ENCODE results near the gene UCN2.

UCN2 gene

GRCh38 chr3:48572517-48572916 is 8.9 kb upstream of the UCN2 start:
- no peak overlapping the region for H2AFZ ChIP-seq (ENCODE audit: low read length)
- TF ChIP-seq EZH2phosphoT487 (IDR thresholded peaks at IDR 0.05; ENCODE audit: borderline replicate concordance) (no peak), CTCF (conservative IDR thresholded peaks at IDR 0.05; ENCODE audit: low read length) (no peak)
- H3K4me3 ChIP-seq (ENCODE audit: low read length, poor library complexity, severe bottlenecking): no peak overlapping the region
- H3K9me2 ChIP-seq (replicated peaks; ENCODE audit: low read depth, low read length): no peaks in the 10 kb centered on the region
- H3K79me2 ChIP-seq (ENCODE audit: insufficient read depth, low read length): no peaks in the 10 kb centered on the region
- no peaks in the 10 kb centered on the region for H3K4me1 ChIP-seq (ENCODE audit: insufficient read depth, low read length, poor library complexity, severe bottlenecking)
- H3K27me3 ChIP-seq (ENCODE audit: insufficient read depth, low read length, poor library complexity, severe bottlenecking): no peaks in the 10 kb centered on the region
- H3F3A ChIP-seq (ENCODE audit: low read depth): no peaks in the 10 kb centered on the region
- H4K20me1 ChIP-seq (ENCODE audit: insufficient read depth, low read length, poor library complexity, severe bottlenecking): no peaks in the 10 kb centered on the region
- no peak overlapping the region for H3K4me2 ChIP-seq (ENCODE audit: low read depth, low read length, poor library complexity, severe bottlenecking)
- no peaks in the 10 kb centered on the region for H3K36me3 ChIP-seq (ENCODE audit: insufficient read depth, low read length)
- H3K9me3 ChIP-seq (ENCODE audit: insufficient read depth, low read depth, low read length): no peaks in the 10 kb centered on the region
- H3K9ac ChIP-seq (ENCODE audit: low read depth, low read length, poor library complexity, severe bottlenecking): no peak overlapping the region

GRCh38 chr3:48571938-48572337 is 8.4 kb upstream of the UCN2 start:
- Histone ChIP-seq H4K20me1 (ENCODE audit: insufficient read depth, low read length, poor library complexity, severe bottlenecking) (no peaks in the 10 kb centered on the region), H3K36me3 (ENCODE audit: insufficient read depth, low read length) (no peaks in the 10 kb centered on the region), H3K9me3 (ENCODE audit: insufficient read depth, low read depth, low read length) (no peaks in the 10 kb centered on the region), H3K79me2 (ENCODE audit: insufficient read depth, low read length) (no peaks in the 10 kb centered on the region), H3K4me3 (ENCODE audit: low read length, poor library complexity, severe bottlenecking) (no peak overlapping the region), H2AFZ (ENCODE audit: low read length) (no peak overlapping the region), H3K4me1 (ENCODE audit: insufficient read depth, low read length, poor library complexity, severe bottlenecking) (no peaks in the 10 kb centered on the region), H3K27me3 (ENCODE audit: insufficient read depth, low read length, poor library complexity, severe bottlenecking) (no peaks in the 10 kb centered on the region), H3K9ac (ENCODE audit: low read depth, low read length, poor library complexity, severe bottlenecking) (no peak overlapping the region), H3K4me2 (ENCODE audit: low read depth, low read length, poor library complexity, severe bottlenecking) (no peak overlapping the region), H3K9me2 (replicated peaks; ENCODE audit: low read depth, low read length) (no peaks in the 10 kb centered on the region), H3F3A (ENCODE audit: low read depth) (no peaks in the 10 kb centered on the region)
- TF ChIP-seq EZH2phosphoT487 (IDR thresholded peaks at IDR 0.05; ENCODE audit: borderline replicate concordance): no peak
- TF ChIP-seq CTCF (conservative IDR thresholded peaks at IDR 0.05; ENCODE audit: low read length): no peak

GRCh38 chr3:48569808-48570450 is 6.3 kb upstream of the UCN2 start:
- Histone ChIP-seq H3K79me2 (ENCODE audit: insufficient read depth, low read length) (no peaks in the 10 kb centered on the region), H3K4me3 (ENCODE audit: low read length, poor library complexity, severe bottlenecking) (no peak overlapping the region), H3K4me2 (ENCODE audit: low read depth, low read length, poor library complexity, severe bottlenecking) (no peak overlapping the region), H3K36me3 (ENCODE audit: insufficient read depth, low read length) (no peaks in the 10 kb centered on the region), H4K20me1 (ENCODE audit: insufficient read depth, low read length, poor library complexity, severe bottlenecking) (no peaks in the 10 kb centered on the region), H3F3A (ENCODE audit: low read depth) (no peaks in the 10 kb centered on the region), H3K27me3 (ENCODE audit: insufficient read depth, low read length, poor library complexity, severe bottlenecking) (no peaks in the 10 kb centered on the region), H3K4me1 (ENCODE audit: insufficient read depth, low read length, poor library complexity, severe bottlenecking) (peaks cover 7% of the 10 kb centered on the region), H2AFZ (ENCODE audit: low read length) (no peak overlapping the region), H3K9me3 (ENCODE audit: insufficient read depth, low read depth, low read length) (no peaks in the 10 kb centered on the region), H3K9ac (ENCODE audit: low read depth, low read length, poor library complexity, severe bottlenecking) (no peak overlapping the region), H3K9me2 (replicated peaks; ENCODE audit: low read depth, low read length) (no peaks in the 10 kb centered on the region)
- TF ChIP-seq EZH2phosphoT487 (IDR thresholded peaks at IDR 0.05; ENCODE audit: borderline replicate concordance) (no peak), CTCF (conservative IDR thresholded peaks at IDR 0.05; ENCODE audit: low read length) (no peak)
